ENCODE measurements around the gene MSI2. TPM values are rescaled to one million over a fixed set of nuclear protein-coding genes. Genes with fewer than 3 reads are reported as not detected.

Gene MSI2
- total RNA-seq, 1 donor from 2014 or later: 178 TPM

DNA sequence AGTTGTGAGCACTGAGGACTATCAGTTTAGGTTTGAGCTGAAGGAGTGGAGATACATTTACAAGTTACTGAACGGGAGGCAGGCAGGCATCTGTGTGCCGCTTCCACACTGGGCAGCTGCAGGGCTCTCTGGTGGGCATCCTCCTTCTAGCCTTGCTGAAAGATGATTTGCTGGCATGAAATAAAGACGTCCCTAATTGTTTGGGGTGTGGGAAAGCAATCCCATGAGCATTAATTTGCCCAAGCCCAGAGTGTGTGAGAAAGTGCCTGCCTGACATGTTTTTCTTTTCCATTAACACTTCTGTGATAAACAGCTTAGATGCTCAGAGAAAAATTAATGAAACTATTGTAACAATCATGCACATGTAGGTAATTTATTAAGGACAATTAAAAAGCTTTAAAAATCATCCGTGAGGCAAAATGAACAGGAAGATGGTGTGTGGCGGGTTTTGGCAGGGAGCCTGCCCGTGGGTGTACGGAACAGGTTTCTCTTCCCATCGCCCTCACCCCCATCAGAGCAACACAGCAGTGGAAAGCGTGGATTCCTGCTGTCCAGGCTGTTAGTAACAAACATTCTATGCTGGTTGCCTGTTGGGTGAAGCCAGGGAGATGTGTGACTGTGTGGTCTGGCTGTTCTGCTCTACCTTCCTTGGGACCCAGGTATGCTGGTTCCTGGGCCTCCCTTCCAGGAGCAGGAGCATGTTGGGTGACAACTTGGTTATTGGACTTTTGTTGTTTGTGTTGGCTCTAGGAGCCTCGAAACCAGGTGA lies 191.9 kb downstream of the MSI2 start:
- intact Hi-C loops (cut with micrococcal nuclease): no loop called here

GRCh38 chr17:57448759-57449283 lies 192.5 kb downstream of the MSI2 start:
- intact Hi-C loops (cut with micrococcal nuclease): no loop called here

GRCh38 chr17:57451191-57451590 lies 194.9 kb downstream of the MSI2 start:
- intact Hi-C loops (cut with micrococcal nuclease): no loop called here

GRCh38 chr17:57451643-57452042 lies 195.3 kb downstream of the MSI2 start:
- intact Hi-C loops (cut with micrococcal nuclease): no loop called here

DNA sequence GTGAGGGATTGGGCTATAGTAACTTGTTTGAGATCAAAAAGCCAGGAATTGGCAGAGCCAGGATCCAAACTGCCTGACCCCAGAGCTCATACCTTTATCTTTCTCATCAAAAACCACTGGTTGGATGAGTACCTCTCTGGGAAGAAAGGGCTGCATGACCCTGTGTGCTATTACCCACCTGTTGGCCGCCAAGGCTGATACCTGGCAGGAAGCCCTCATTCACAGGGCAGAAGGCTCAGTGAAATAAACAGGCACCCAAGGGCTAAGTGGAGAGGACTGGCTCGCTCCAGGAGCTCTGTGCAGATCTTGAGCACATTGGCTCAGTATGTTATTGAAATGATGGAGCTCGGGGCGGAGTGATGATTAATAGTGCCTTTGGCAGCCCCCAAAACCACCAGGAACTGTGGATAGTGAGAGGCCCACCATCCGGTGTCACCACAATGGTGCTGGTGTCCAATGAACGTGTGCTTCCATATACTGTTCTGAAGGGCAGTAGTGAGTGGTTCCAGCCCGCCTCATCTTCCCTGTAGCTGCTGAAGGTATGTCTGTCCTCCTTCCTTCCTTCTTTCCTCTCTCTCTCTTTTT lies 197.6 kb downstream of the MSI2 start:
- intact Hi-C loops (cut with micrococcal nuclease): loop anchor here (2.0 kb wide), 1 partner anchor 199 kb away; no protein-coding TSS in a partner anchor

GRCh38 chr17:57454729-57455062 lies 198.4 kb downstream of the MSI2 start:
- intact Hi-C loops (cut with micrococcal nuclease): loop anchor here (1.0 to 2.0 kb wide), 3 partner anchors 9 to 200 kb away; no protein-coding TSS in a partner anchor

- intact Hi-C loops (cut with micrococcal nuclease): loop anchor here (1.0 to 2.0 kb wide), 3 partner anchors 8 to 200 kb away; no protein-coding TSS in a partner anchor
Observed at GRCh38 chr17:57455063-57455914, 199.0 kb downstream of the MSI2 start.

DNA sequence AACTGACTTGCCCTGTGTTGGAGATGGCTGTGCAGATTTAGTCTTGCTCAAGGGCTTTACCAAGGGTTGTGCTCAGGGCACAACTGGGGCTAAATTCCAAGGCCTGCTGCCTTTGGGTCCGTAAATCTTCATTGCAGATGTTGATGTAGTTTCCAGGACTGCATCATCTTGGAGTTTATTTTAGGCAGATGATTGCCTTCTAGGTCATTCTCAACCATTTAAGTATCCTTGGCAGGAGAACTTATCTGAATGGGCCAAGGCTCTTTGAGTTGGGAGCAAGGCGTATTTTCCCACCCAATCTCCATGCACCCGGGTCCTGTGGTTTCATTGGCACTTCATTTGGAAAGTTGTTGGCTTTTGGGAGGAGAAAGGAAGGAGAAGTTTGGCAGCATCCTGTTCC lies 200.3 kb downstream of the MSI2 start:
- intact Hi-C loops (cut with micrococcal nuclease): no loop called here

GRCh38 chr17:57457188-57457587 lies 200.9 kb downstream of the MSI2 start:
- intact Hi-C loops (cut with micrococcal nuclease): no loop called here

- intact Hi-C loops (cut with micrococcal nuclease): no loop called here
Observed at GRCh38 chr17:57458718-57459285, 202.5 kb downstream of the MSI2 start.

- intact Hi-C loops (cut with micrococcal nuclease): no loop called here
Observed at GRCh38 chr17:57459286-57459915, 203.1 kb downstream of the MSI2 start.

- intact Hi-C loops (cut with micrococcal nuclease): loop anchor here (5.0 kb wide), 2 partner anchors 141 to 179 kb away; no protein-coding TSS in a partner anchor
Observed at GRCh38 chr17:57461082-57461481, 204.8 kb downstream of the MSI2 start.

DNA sequence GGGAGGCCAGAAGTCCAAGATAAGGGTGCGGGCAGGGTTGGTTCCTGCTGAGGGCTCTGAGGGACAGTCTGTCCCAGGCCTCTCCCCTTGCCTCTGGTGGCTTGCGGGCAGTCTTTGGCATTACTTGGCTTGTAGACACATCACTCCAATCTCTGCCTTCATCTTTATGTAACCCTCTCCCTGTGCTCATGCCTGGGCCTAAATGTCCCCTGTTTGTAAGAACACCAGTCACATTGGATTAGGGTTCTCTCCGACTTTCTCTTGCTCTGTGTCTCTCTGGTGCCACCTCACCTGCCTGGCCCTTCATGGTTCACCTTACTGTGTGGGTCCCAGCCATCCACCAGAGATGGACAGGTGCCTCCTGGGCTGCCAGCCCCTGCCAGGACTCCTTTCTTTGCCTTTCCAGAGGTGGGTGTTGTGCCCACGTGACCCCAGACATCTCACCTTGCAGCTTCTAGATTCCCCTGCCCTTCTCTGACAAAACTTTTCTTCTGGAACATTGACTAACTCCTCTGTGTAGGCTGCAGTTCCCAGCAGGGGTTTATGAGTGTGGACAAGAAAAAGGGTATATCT lies 205.8 kb downstream of the MSI2 start:
- intact Hi-C loops (cut with micrococcal nuclease): loop anchor here (2.0 to 5.0 kb wide), 4 partner anchors 19 to 205 kb away; partner anchors contain the start of gene MSI2

GRCh38 chr17:57463103-57463885 lies 207.0 kb downstream of the MSI2 start:
- intact Hi-C loops (cut with micrococcal nuclease): loop anchor here (1.0 to 5.0 kb wide), 7 partner anchors 8 to 378 kb away; partner anchors contain the start of genes AKAP1 and MSI2

GRCh38 chr17:57464191-57464864 lies 208.0 kb downstream of the MSI2 start:
- intact Hi-C loops (cut with micrococcal nuclease): loop anchor here (5.0 kb wide), 2 partner anchors 138 to 182 kb away; no protein-coding TSS in a partner anchor

DNA sequence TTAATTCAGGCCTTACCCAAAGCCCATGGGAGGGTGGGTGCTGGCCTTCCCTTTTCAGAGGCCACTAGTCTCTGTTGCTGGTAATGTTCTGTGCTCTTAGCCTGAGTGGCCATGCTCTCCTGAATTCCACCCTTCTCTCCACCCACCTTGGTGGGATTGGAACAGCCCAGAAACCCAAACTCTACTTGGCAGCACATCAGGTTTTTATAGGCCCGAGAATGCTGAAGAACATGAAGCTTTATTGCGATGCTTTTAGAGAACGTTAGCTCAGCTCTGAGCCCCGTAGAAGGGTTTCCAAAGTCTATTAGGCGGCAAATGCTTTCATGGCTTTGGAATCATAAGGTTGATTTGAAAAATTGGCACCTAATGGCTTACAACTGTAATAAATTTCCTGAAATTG lies 209.3 kb downstream of the MSI2 start:
- intact Hi-C loops (cut with micrococcal nuclease): no loop called here

DNA sequence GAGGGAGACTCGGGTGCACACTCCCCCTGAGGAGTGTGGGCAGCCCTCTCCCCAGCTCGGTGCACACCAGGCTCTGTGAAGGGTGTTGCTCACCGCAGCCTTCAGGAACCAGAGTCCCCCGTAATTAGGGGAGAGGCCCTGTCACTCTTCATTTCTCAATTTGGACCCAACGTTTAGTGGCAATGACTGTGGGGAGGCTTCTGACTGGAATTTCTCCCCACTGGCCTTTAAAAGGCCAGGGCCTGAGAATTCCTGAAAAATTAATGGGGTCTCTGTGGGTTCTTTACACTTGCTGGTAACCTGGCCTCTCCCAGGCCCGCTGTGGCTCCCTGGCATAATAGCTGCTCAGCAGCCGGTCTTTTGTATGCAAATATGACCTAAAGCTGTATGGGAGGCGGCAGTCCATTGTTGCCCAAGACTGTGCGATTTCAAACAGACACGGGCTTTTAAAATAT lies 209.7 kb downstream of the MSI2 start:
- intact Hi-C loops (cut with micrococcal nuclease): no loop called here

DNA sequence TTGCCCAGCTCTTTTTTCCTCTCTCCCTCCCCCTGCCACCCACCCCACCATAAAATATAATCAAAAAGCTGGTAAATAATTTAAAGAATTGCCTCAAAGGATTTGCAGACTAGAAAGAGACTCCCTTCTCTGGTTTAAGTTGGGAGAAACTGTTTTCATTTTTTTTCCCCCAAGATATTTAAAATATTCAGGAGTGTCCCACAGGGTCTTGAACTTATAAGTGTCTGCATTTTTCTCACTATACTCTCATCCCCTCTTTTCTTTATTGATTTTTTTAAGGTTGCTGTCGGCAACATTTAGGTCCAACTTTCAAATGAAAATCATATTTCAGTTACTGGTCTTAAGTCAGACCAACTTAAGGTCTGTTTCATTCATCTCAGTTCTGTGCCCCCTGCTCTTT lies 210.2 kb downstream of the MSI2 start:
- intact Hi-C loops (cut with micrococcal nuclease): no loop called here

- intact Hi-C loops (cut with micrococcal nuclease): no loop called here
Observed at GRCh38 chr17:57467226-57467625, 210.9 kb downstream of the MSI2 start.

Measured in T-helper 1 cell treated with Interleukin-12 subunit alpha and Interleukin-12 subunit beta and Interleukin-4 antibody, amounts not matched to agents 30 ng/mL and 1 ng/mL, for 36 hours (primary cell).